Sigmoid colon (tissue), 7 donors: ENCODE results near the gene LPP. TPM values are rescaled to one million over a fixed set of nuclear protein-coding genes. Genes with fewer than 3 reads are reported as not detected.

Experiments used
- DNase-seq: peaks from one replicate; pipeline ENCODE4 v3.0.0-alpha.2; 2019
- H3K27ac ChIP-seq, 4 donors: fragments of 200-600 bp; sonication (generic); one replicate each; pipeline ENCODE4 v1.5.1; 2016 to 2019; ENCODE audit warnings: mild to moderate bottlenecking in 1 of 4
- H3K27me3 ChIP-seq, 3 donors: fragments of 200-600 bp; sonication (generic); one replicate each; pipeline ENCODE4 v1.5.1; 2019; ENCODE audit warnings: mild to moderate bottlenecking in 1 of 3
- H3K36me3 ChIP-seq, 4 donors: fragments of 200-600 bp; sonication (generic); one replicate each; pipeline ENCODE4 v1.5.1; 2016 to 2019
- H3K4me1 ChIP-seq, 4 donors: fragments of 200-600 bp; sonication (generic); one replicate each; pipeline ENCODE4 v1.5.1; 2017 to 2019
- H3K4me3 ChIP-seq, 4 donors: fragments of 200-600 bp; sonication (generic); one replicate each; pipeline ENCODE4 v1.5.1; 2017 to 2019; ENCODE audit warnings: mild to moderate bottlenecking in 2 of 4, moderate library complexity in 1 of 4
- H3K9me3 ChIP-seq, 4 donors: fragments of 200-600 bp in 3 of 4; sonication (generic) in 3 of 4; one replicate each; pipeline versions ENCODE4 v1.5.1 to v1.6.1; 2013 to 2019
- CTCF ChIP-seq, 4 experiments: fragments of 450-650 bp in 3 of 4; fragments of 200-600 bp in 1 of 4; IDR thresholded peaks; one replicate each; pipeline ENCODE4 v1.5.1; 2016 to 2019; ENCODE audit warnings: antibody characterized with exemption in 4 of 4, mild to moderate bottlenecking in 3 of 4, moderate library complexity in 2 of 4
- EP300 ChIP-seq, 4 donors: sonication (generic); formaldehyde crosslinking; IDR thresholded peaks; one replicate each; pipeline ENCODE4 v1.6.1; 2017; ENCODE audit warnings: antibody characterized with exemption in 4 of 4
- POLR2A ChIP-seq, 2 donors: fragments of 450-650 bp; IDR thresholded peaks; one replicate each; pipeline ENCODE4 v1.6.1; 2016; ENCODE audit warnings: antibody characterized with exemption in 2 of 2, mild to moderate bottlenecking in 2 of 2, moderate library complexity in 2 of 2
- POLR2AphosphoS5 ChIP-seq, 4 donors: sonication (generic); formaldehyde crosslinking; IDR thresholded peaks; one replicate each; pipeline ENCODE4 v1.6.1; 2017; ENCODE audit warnings: antibody characterized with exemption in 4 of 4
- WGBS, 2 donors: extraction: QIAGEN DNeasy Blood & Tissue Kit; methylation state at CpG; one replicate each; pipeline ENCODE4 v1.1.7; 2013; 5-methylcytosine and 5-hydroxymethylcytosine counted together
- intact Hi-C: fragments of 100-400 bp; cut with DNase I; formaldehyde crosslinking; loops from one replicate; pipeline ENCODE4 v1.15.1; 2023
- polyA plus RNA-seq, 3 donors: library from polyadenylated mRNA; stranded (reverse); fragments of 200-250 nt; gene quantifications; one replicate each; pipeline ENCODE4 v1.2.3, GENCODE V29; 2013
- total RNA-seq, 4 donors: library from RNA; depleted of rRNA; stranded (reverse); fragments of >200 nt; gene quantifications; one replicate each; pipeline ENCODE4 v1.1.0, GENCODE V29; 2016
- donor health status: healthy with polysubstance abuse.
- donor health status: Bipolar disorder and iron deficiency.
- donor health status: healthy.

The LPP gene
- total and polyA plus RNA-seq, 7 donors = 5.3 to 1,773 (median 824) TPM

DNA sequence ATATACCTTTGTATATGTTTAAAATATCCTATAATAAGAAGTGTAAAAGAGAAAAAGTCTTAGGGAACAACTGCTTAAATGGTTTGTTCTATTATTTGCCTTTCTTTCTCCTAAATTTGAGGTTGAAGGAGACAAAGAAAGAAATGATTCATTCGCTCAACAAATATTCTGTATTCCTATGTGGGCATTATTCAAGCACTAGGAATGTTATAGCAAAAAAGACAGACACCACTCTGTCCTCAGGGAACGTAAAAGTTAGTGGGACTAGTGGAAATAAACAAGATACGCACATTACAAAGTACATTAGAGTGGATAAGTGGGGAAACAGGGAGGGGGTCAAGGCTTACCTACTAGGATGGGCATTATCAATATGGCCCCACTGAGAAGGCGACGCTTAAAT lies 332.2 kb downstream of the LPP start:
- intact Hi-C loops = no loop called here
- Histone ChIP-seq H3K36me3 (peaks cover 0 to 22% (median 7%) of the 10 kb centered on the region in 4 donors), H3K27ac (peak overlapping the region in 1 of 4 donors; percentile 1), H3K9me3 (no peaks in the 10 kb centered on the region), H3K27me3 (no peaks in the 10 kb centered on the region), H3K4me1 (peaks cover 0 to 69% (median 51%) of the 10 kb centered on the region in 4 donors), H3K4me3 (no peak overlapping the region)
- WGBS, 2 donors = 97 to 98% methylated on average over 5 of the region's 5 CpGs
- no peak for DNase-seq
- TF ChIP-seq EP300 (IDR thresholded peaks at IDR 0.05) (no peak), POLR2A (IDR thresholded peaks at IDR 0.05) (no peak), CTCF (IDR thresholded peaks at IDR 0.05) (no peak), POLR2AphosphoS5 (IDR thresholded peaks at IDR 0.05) (no peak)

GRCh38 chr3:188486952-188487351 lies 333.0 kb downstream of the LPP start:
- no peaks in the 10 kb centered on the region for H3K27me3 ChIP-seq
- WGBS, 2 donors = 87 to 93% methylated on average over 3 of the region's 3 CpGs
- H3K27ac ChIP-seq = peak overlapping the region in 2 of 4 donors; percentile 1 to 46
- TF ChIP-seq POLR2AphosphoS5 (IDR thresholded peaks at IDR 0.05) (no peak), CTCF (IDR thresholded peaks at IDR 0.05) (no peak), EP300 (IDR thresholded peaks at IDR 0.05) (no peak), POLR2A (IDR thresholded peaks at IDR 0.05) (no peak)
- peaks cover 0 to 69% (median 51%) of the 10 kb centered on the region in 4 donors for H3K4me1 ChIP-seq
- intact Hi-C loops = no loop called here
- no peak overlapping the region for H3K4me3 ChIP-seq
- H3K36me3 ChIP-seq = peaks cover 0 to 24% (median 8%) of the 10 kb centered on the region in 4 donors
- DNase-seq = no peak
- H3K9me3 ChIP-seq = no peaks in the 10 kb centered on the region

DNA sequence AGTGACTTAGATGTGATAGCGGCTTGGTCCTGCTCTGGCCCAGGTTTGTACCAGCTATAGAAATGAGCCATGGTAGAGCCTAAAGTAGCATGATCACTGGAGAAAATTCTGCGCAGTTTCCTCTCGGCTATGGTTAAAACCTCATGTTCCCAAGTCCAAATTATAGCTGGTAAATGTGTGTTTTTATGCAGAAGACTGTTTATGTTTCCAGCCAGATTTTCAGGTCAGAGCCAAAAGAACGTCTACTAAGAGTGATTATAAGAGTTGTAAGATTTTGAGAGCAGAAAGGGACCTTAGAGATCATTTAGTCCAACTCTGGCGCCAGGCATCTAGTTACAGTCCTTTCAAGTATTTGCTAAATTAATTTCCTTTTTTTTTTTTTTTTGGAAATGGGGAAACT lies 333.7 kb downstream of the LPP start:
- TF ChIP-seq CTCF (IDR thresholded peaks at IDR 0.05) = no peak
- no peak for TF ChIP-seq EP300 (IDR thresholded peaks at IDR 0.05)
- no peak for TF ChIP-seq POLR2A (IDR thresholded peaks at IDR 0.05)
- TF ChIP-seq POLR2AphosphoS5 (IDR thresholded peaks at IDR 0.05) = peak in 1 of 4 donors; percentile 2
- peaks cover 0 to 69% (median 49%) of the 10 kb centered on the region in 4 donors for H3K4me1 ChIP-seq
- peak overlapping the region in 3 of 4 donors; percentile 20 to 46 (median 46) for H3K27ac ChIP-seq
- H3K27me3 ChIP-seq = no peaks in the 10 kb centered on the region
- intact Hi-C loops = no loop called here
- H3K9me3 ChIP-seq = no peaks in the 10 kb centered on the region
- no peak overlapping the region for H3K4me3 ChIP-seq
- 90 to 94% methylated on average over 5 of the region's 5 CpGs for WGBS, 2 donors
- peaks cover 0 to 24% (median 8%) of the 10 kb centered on the region in 4 donors for H3K36me3 ChIP-seq
- no peak for DNase-seq

GRCh38 chr3:188488801-188489200 lies 334.8 kb downstream of the LPP start:
- no peak for DNase-seq
- Histone ChIP-seq H3K27ac (peak overlapping the region in 1 of 4 donors; percentile 46), H3K4me3 (no peak overlapping the region), H3K27me3 (no peaks in the 10 kb centered on the region), H3K9me3 (no peaks in the 10 kb centered on the region), H3K4me1 (peaks cover 0 to 67% (median 44%) of the 10 kb centered on the region in 4 donors), H3K36me3 (peaks cover 0 to 24% (median 8%) of the 10 kb centered on the region in 4 donors)
- 91 to 97% methylated on average over 6 of the region's 6 CpGs for WGBS, 2 donors
- TF ChIP-seq CTCF (IDR thresholded peaks at IDR 0.05) = no peak
- TF ChIP-seq POLR2A (IDR thresholded peaks at IDR 0.05) = no peak
- no peak for TF ChIP-seq POLR2AphosphoS5 (IDR thresholded peaks at IDR 0.05)
- no peak for TF ChIP-seq EP300 (IDR thresholded peaks at IDR 0.05)
- intact Hi-C loops = no loop called here
